GM19452 (cell line): ENCODE measurements around the gene TGFB1I1.
A peak's percentile ranks its signal among the peaks of the same experiment; 100 is the strongest.

Experiments used
- ATAC-seq: cut with Tn5 transposase; IDR thresholded peaks from one replicate; pipeline ENCODE4 v1.9.1; 2021; ENCODE audit not compliant: unreplicated experiment

TGFB1I1 gene

GRCh38 chr16:31451681-31452351 is 20.1 kb upstream of the TGFB1I1 start:
- ATAC-seq, result no peak

GRCh38 chr16:31452631-31453106 is 19.3 kb upstream of the TGFB1I1 start:
- no peak for ATAC-seq

DNA sequence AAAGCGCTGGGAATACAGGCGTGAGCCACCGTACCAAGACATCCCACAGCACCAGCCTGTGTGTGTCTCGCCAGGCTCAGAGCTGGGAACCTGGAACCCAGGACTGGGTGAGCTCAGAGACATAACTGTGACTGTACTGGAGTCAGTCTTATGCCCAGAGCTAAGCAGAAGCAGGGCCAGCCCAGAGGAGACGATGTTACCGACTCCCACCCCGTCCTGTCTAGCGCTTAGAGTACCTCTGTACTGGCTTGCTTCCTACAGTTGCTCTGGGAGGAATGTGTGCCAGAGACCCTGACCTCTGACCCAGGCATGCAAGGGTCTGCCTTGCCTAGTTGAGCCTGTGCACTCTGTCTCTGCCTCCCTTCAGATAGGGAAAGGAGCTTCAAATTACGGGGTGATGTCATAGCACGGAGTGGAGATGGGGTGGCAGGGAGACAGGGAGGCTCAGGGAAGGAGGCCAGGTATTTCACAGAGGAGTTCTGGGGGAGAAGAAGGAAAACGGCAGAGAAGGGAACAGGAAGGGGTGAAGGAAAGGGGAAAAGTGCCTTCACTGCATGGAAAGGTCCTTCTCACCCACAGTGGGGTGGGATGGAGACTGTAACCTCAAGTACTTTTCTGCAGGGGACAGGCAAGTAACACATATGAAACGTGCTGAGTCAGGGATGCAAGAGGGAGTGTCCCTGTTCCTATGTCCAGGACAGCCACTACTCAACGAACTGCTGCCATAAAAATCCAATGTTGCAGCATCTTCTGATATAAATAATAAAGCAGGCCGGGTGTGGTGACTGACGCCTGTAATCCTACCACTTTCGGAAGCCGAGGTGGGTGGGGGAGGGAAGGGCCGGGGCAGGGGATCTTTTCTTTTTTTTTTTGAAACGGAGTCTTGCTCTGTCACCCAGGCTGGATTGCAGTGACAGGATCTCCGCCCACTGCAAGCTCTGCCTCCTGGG is 18.4 kb upstream of the TGFB1I1 start:
- ATAC-seq, result no peak

DNA sequence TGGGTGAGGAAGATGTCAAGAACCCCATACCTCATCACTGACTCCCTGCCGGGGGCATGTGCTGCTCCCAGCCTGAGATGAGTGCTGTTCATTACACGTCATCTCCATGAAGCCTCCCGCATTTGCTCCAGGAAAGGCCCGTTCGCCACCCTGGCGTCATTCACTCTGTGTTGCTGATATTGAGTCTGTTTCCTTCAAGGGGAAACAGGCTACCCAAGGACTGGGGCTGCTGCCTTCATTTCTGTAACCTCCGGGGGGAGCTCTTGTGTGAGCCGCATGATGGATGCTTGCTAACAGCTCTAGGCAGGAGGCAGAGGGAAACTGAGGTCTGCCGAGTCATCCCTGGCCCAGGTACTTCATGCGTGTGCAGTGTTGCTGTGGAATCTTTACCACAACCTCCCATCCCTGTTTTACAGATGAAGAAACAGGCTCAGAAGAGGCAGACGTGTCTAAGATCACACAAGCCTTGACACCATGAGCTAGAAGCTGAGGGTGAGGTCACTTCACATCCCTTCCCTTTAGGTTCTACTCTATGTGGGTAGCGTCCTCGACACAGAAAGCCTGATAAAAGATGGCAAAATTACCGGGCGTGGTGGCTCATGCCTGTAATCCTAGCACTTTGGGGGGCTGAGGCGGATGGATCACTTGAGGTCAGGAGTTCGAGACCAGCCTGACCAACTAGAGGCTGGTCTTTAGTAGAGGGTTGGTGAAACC is 16.2 kb upstream of the TGFB1I1 start:
- ATAC-seq, result no peak

DNA sequence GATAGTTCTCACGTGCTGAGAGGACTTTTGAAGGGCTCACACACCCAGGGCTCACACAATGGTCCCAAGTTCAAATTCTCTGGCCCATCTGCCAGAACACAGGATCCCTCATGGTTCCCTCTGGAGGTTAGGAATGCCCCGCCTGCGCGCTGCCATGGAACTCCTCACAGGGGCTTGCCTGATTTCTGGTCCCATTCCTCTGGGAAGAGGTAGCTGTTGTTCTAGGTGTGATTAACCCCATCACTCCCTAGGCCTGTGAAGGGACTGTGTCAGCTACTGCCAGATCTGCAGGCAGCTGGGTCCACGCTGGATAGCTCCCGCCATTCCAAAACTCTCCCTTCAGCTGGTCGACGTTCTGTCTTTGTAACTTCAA is 15.0 kb upstream of the TGFB1I1 start:
- ATAC-seq, result no peak

- peak; percentile 12 for ATAC-seq
Observed at GRCh38 chr16:31458073-31458843, 13.7 kb upstream of the TGFB1I1 start.

DNA sequence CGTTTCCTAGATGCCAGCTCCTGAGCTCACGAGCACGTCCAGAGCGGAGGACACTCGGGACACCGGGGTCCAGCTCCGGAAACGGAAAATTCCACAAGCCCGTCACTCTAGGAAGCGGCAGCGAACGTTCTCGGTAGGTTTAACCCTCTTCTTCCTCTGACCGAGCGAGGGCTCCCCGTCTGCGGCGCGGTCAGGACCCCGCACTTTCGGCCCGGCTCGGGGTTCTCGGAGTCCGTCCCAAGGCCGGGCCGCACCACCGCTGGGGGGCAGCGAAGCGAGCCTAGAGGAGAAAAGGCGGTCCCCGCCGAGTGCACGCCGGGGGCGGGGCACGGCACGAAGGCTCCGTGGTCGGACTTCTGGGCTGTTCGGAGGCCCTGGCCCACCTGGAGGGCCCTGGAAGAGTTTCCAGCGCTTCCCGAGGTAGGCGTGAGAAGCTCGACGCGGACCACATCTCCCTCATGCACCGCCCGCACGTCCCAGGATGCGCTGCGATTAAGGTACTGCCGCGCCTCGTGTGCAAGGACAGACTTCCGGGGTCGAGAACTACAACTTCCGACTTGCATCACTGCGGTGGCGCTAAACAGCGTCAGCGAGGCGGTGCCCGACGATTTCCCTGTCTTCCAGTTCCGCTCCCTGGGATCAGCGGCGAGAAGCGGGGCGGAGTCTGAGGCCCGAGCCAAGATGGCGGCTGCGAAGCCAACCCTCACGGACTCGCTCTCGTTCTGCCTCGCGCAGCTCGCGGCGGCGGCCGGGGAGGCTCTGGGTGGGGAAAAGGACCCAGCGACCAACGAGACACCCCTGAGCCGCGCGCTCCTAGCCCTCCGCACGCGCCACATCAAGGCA is 12.9 kb upstream of the TGFB1I1 start, which contains the start of gene ARMC5:
Gene ARMC5, plus strand, starts transcription at position 658 of the 843 bp plus-strand sequence. Its CDS starts 24 bp downstream, at position 682.
- peak; percentile 71 for ATAC-seq

GRCh38 chr16:31459687-31460581 is 12.0 kb upstream of the TGFB1I1 start:
- ATAC-seq, result peak; percentile 70

DNA sequence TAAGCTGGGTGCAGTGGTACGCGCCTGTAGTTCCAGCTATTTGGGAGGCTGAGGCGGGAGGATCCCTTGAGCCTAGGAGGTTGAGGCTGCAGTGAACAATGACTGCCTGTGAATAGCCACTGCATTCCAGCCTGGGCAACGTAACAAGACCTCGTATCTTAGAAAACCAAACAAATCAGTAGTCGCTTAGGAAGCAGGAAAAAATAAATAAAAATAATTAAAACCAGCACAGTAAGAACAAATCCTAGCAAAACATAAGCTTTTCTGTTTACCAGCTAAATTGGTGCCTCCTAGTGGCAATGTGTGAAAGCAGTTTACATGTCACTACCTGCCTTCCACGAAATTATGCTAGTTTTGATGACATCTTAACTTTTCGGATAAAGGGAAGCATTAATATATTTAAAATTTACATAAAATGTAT is 11.4 kb upstream of the TGFB1I1 start:
- ATAC-seq, result no peak

GRCh38 chr16:31461201-31461920 is 10.6 kb upstream of the TGFB1I1 start:
- no peak for ATAC-seq

GRCh38 chr16:31461921-31462804 is 9.8 kb upstream of the TGFB1I1 start:
- no peak for ATAC-seq

GRCh38 chr16:31464348-31464769 is 7.6 kb upstream of the TGFB1I1 start:
- ATAC-seq, result no peak

DNA sequence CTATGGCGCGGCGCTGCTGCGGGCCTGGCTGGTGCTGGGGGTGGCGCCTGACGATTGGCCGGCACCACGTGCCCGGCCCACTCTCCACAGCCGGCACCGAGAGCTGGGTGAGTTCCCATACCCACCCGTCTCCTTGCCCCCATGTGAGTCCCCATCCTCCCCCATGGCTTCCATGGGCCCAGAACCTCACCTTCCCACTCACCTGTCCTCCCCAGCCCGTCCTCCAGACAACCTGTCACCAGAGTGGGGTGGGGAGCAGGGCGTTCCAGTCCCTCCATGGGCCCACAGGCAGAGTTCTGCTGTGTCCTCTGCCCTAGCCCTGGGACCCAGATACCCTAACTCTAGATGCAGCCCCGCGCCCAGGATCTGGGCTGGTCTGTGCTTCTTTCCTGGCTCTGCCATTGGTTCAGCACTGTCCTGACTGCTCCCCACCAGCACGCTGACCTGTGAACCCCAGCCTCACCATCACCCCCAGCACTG is 7.1 kb upstream of the TGFB1I1 start:
- no peak for ATAC-seq

- no peak for ATAC-seq
Observed at GRCh38 chr16:31465788-31466370, 6.1 kb upstream of the TGFB1I1 start.

DNA sequence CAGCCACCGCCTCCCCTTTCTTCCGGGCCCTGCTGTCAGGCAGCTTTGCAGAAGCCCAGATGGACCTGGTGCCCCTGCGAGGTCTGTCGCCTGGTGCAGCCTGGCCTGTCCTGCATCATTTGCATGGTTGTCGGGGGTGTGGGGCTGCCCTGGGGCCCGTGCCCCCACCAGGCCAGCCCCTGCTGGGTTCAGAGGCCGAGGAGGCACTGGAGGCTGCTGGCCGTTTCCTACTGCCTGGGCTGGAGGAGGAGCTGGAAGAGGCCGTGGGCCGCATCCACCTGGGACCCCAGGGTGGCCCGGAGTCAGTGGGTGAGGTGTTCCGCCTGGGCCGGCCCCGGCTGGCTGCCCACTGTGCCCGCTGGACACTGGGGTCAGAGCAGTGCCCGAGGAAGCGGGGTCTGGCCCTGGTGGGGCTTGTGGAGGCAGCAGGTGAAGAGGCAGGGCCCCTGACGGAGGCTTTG is 5.5 kb upstream of the TGFB1I1 start:
- ATAC-seq, result no peak

GRCh38 chr16:31467151-31467773 is 4.7 kb upstream of the TGFB1I1 start:
- peak; percentile 82 for ATAC-seq
